ENCODE measurements around the gene ANXA8.
"Not testable (repeated sequence)": the region's sequence is repeated elsewhere in the genome, so short reads cannot be mapped to it uniquely, and the experiment has no call there.

- not testable (repeated sequence) for TF ChIP-seq POLR2A, CTCF (IDR thresholded peaks at IDR 0.05)
Observed at GRCh38 chr10:47477078-47477477, 6.8 kb downstream of the ANXA8 start.
